Stimulated activated CD4-positive, alpha-beta T cell treated with anti-CD3 and anti-CD28 coated beads, Interleukin-12 subunit alpha, Interleukin-12 subunit beta, amount 100 ng/mL, for 48 hours (primary cell): ENCODE results near the gene SNAI3.

ENCODE experiments used
- DNase-seq, 3 donors: peaks; one replicate each; pipeline ENCODE4 v3.0.0-alpha.2; 2020; ENCODE audit warnings: low read depth in 2 of 3, low spot score in 1 of 3

The SNAI3 gene

GRCh38 chr16:88686439-88687253 lies at the start of gene SNAI3:
TSS of gene SNAI3 (minus strand) at chr16:88686507. CDS start at chr16:88686406, 101 bp downstream.
- DNase-seq = peak; percentile 66 to 82 (median 80)

GRCh38 chr16:88736088-88736487 lies 49.8 kb upstream of the SNAI3 start:
- no peak for DNase-seq

- no peak for DNase-seq
Observed at GRCh38 chr16:88735616-88736015, 49.3 kb upstream of the SNAI3 start.

- DNase-seq = no peak
Observed at GRCh38 chr16:88735121-88735520, 48.8 kb upstream of the SNAI3 start.

- no peak for DNase-seq
Observed at GRCh38 chr16:88734361-88734728, 48.0 kb upstream of the SNAI3 start.

- DNase-seq = no peak
Observed at GRCh38 chr16:88733630-88734360, 47.5 kb upstream of the SNAI3 start.

- DNase-seq = no peak
Observed at GRCh38 chr16:88732961-88733294, 46.6 kb upstream of the SNAI3 start.

- no peak for DNase-seq
Observed at GRCh38 chr16:88732172-88732960, 46.1 kb upstream of the SNAI3 start.

GRCh38 chr16:88731699-88732098 lies 45.4 kb upstream of the SNAI3 start:
- no peak for DNase-seq

- no peak for DNase-seq
Observed at GRCh38 chr16:88730632-88731607, 44.6 kb upstream of the SNAI3 start.

GRCh38 chr16:88727871-88728270 lies 41.6 kb upstream of the SNAI3 start:
- no peak for DNase-seq

- DNase-seq = no peak
Observed at GRCh38 chr16:88726981-88727380, 40.7 kb upstream of the SNAI3 start.

- DNase-seq = no peak
Observed at GRCh38 chr16:88726408-88726749, 40.1 kb upstream of the SNAI3 start.

- no peak for DNase-seq
Observed at GRCh38 chr16:88725609-88726407, 39.5 kb upstream of the SNAI3 start.

- no peak for DNase-seq
Observed at GRCh38 chr16:88724855-88725555, 38.7 kb upstream of the SNAI3 start.

GRCh38 chr16:88723911-88724310 lies 37.6 kb upstream of the SNAI3 start:
- DNase-seq = no peak

GRCh38 chr16:88723507-88723887 lies 37.2 kb upstream of the SNAI3 start:
- no peak for DNase-seq

GRCh38 chr16:88722784-88723506 lies 36.6 kb upstream of the SNAI3 start:
- no peak for DNase-seq
